IMR-90 (cell line): Measurements from ENCODE around the gene DCST2. TPM values are rescaled to one million over a fixed set of nuclear protein-coding genes. Genes with fewer than 3 reads are reported as not detected.

Experiments used
- ATAC-seq: fragments of 200-7000 bp; cut with Tn5 transposase; 2 replicates; pipeline ENCODE4 v1.9.1; 2020; ENCODE audit warnings: low read depth, mild to moderate bottlenecking, moderate library complexity
- BruUV-seq: library from RNA; stranded (reverse); fragments of 400-500 nt; replicated peaks from 2 replicates; lab custom pipeline; 2021; lab: Mats Ljungman, UMichigan
- CTCF ChIA-PET: fragments of 300-600 bp; formaldehyde crosslinking; extraction: SDS; loops from one replicate; lab custom pipeline; 2021; ENCODE audit warnings: antibody characterized with exemption; lab: Yijun Ruan, JAX
- POLR2A ChIA-PET: fragments of 300-600 bp; sonication (Branson Sonifier 250); formaldehyde crosslinking; loops from one replicate; lab custom pipeline; 2022; ENCODE audit warnings: antibody characterized with exemption; ENCODE audit not compliant: unreplicated experiment; lab: Charles Lee
- DNase-seq: peaks from one replicate; pipeline ENCODE4 v3.0.0; 2013
- H2AFZ ChIP-seq: replicated peaks from 2 replicates; pipeline ENCODE3; 2013; ENCODE audit warnings: low read length, mild to moderate bottlenecking; ENCODE audit not compliant: poor library complexity
- H2AK5ac ChIP-seq: 2 replicates; pipeline ENCODE4 v1.6.1; 2013; ENCODE audit warnings: low read depth, low read length, inconsistent platforms
- H2AK9ac ChIP-seq: replicated peaks from 2 replicates; pipeline ENCODE3; 2013; ENCODE audit warnings: mild to moderate bottlenecking, low read depth, low read length, moderate library complexity; ENCODE audit not compliant: poor library complexity
- H2BK120ac ChIP-seq: 2 replicates; pipeline ENCODE4 v1.6.1; 2013; ENCODE audit warnings: low read depth, low read length, inconsistent platforms
- H2BK15ac ChIP-seq: 3 replicates; pipeline ENCODE4 v1.6.1; 2013; ENCODE audit warnings: low read depth, low read length, inconsistent platforms
- H2BK20ac ChIP-seq: 2 replicates; pipeline ENCODE4 v1.6.1; 2013; ENCODE audit warnings: low read depth, mild to moderate bottlenecking, inconsistent platforms, low read length, moderate library complexity
- H2BK5ac ChIP-seq: 2 replicates; pipeline ENCODE4 v1.6.1; 2013; ENCODE audit warnings: mild to moderate bottlenecking, low read depth, low read length, inconsistent platforms; ENCODE audit not compliant: poor library complexity, severe bottlenecking
- H3K14ac ChIP-seq: replicated peaks from 2 replicates; pipeline ENCODE4 v1.6.1; 2013; ENCODE audit warnings: low read depth, low read length, inconsistent platforms
- H3K18ac ChIP-seq: 2 replicates; pipeline ENCODE4 v1.6.1; 2013; ENCODE audit warnings: low read depth, low read length, control low read depth
- H3K23ac ChIP-seq: 2 replicates; pipeline ENCODE4 v1.6.1; 2013; ENCODE audit warnings: low read depth, low read length, inconsistent platforms
- H3K27ac ChIP-seq: 2 replicates; pipeline ENCODE4 v1.5.1; 2013; ENCODE audit warnings: mild to moderate bottlenecking, control low read depth, low read length; ENCODE audit not compliant: insufficient read depth
- H3K27me3 ChIP-seq: 2 replicates; pipeline ENCODE4 v1.6.1; 2013; ENCODE audit warnings: low read length; ENCODE audit not compliant: control insufficient read depth, insufficient read depth
- H3K36me3 ChIP-seq: 2 replicates; pipeline ENCODE4 v1.6.1; 2013; ENCODE audit warnings: low read length, mixed read lengths; ENCODE audit not compliant: control insufficient read depth, insufficient read depth
- H3K4ac ChIP-seq: 2 replicates; pipeline ENCODE4 v1.6.1; 2013; ENCODE audit warnings: low read depth, low read length, inconsistent platforms
- H3K4me1 ChIP-seq: 2 replicates; pipeline ENCODE4 v1.6.1; 2013; ENCODE audit warnings: low read length, mixed read lengths; ENCODE audit not compliant: control insufficient read depth, insufficient read depth
- H3K4me2 ChIP-seq: 2 replicates; pipeline ENCODE4 v1.6.1; 2013; ENCODE audit warnings: low read depth, mild to moderate bottlenecking, control low read depth, low read length, moderate library complexity
- H3K4me3 ChIP-seq: 2 replicates; pipeline ENCODE4 v1.5.1; 2013; ENCODE audit warnings: low read depth, mild to moderate bottlenecking, control low read depth, low read length, moderate library complexity; ENCODE audit not compliant: insufficient read depth
- H3K56ac ChIP-seq: 2 replicates; pipeline ENCODE4 v1.6.1; 2013; ENCODE audit warnings: low read length, inconsistent platforms; ENCODE audit not compliant: insufficient read depth; ENCODE audit errors: extremely low read depth
- H3K79me1 ChIP-seq, 2 experiments: 2 replicates each; pipeline ENCODE4 v1.6.1; 2013; ENCODE audit warnings: low read length in 2 of 2, inconsistent platforms in 1 of 2, low read depth in 1 of 2
- H3K9ac ChIP-seq: 2 replicates; pipeline ENCODE4 v1.6.1; 2013; ENCODE audit warnings: low read depth, low read length, control low read depth
- H3K9me1 ChIP-seq: 2 replicates; pipeline ENCODE4 v1.6.1; 2013; ENCODE audit warnings: low read length, inconsistent platforms; ENCODE audit not compliant: insufficient read depth
- H3K9me3 ChIP-seq: 2 replicates; pipeline ENCODE4 v1.6.1; 2013; ENCODE audit warnings: low read length; ENCODE audit not compliant: control insufficient read depth, insufficient read depth
- H4K20me1 ChIP-seq: 2 replicates; pipeline ENCODE4 v1.6.1; 2013; ENCODE audit warnings: low read length, inconsistent platforms; ENCODE audit not compliant: insufficient read depth
- H4K5ac ChIP-seq: 2 replicates; pipeline ENCODE4 v1.6.1; 2013; ENCODE audit warnings: mild to moderate bottlenecking, low read depth, low read length, control low read depth
- H4K8ac ChIP-seq, 2 experiments: 2 replicates each; pipeline ENCODE4 v1.6.1; 2013; ENCODE audit warnings: low read depth in 2 of 2, low read length in 2 of 2, control low read depth in 1 of 2, inconsistent platforms in 1 of 2
- H4K91ac ChIP-seq: 2 replicates; pipeline ENCODE4 v1.6.1; 2013; ENCODE audit warnings: low read depth, low read length, inconsistent platforms; ENCODE audit not compliant: insufficient read depth
- CTCF ChIP-seq: conservative IDR thresholded peaks from 2 replicates; pipeline ENCODE4 v1.5.1; 2012; ENCODE audit warnings: mild to moderate bottlenecking, low read depth, low read length, improper control_type of control experiment
- RFX5 ChIP-seq: IDR thresholded peaks from 2 replicates; pipeline ENCODE4 v1.8.0; 2012; ENCODE audit warnings: low read depth, mild to moderate bottlenecking, low read length, moderate library complexity
- WGBS, 2 experiments: methylation state at CpG; one replicate each; pipeline versions ENCODE4 v1.1.5 to v1.1.7; 2013; ENCODE audit warnings: missing lambda C conversion rate in 2 of 2; ENCODE audit not compliant: insufficient read length in 1 of 2; ENCODE audit errors: extremely low coverage in 2 of 2; 5-methylcytosine and 5-hydroxymethylcytosine counted together
- dilution Hi-C: fragments of 300-500 bp; cut with HindIII; formaldehyde crosslinking; loops from one replicate; pipeline ENCODE4 v1.14.3; 2018; ENCODE audit warnings: low sequenced_read_pairs; ENCODE audit not compliant: unreplicated experiment
- in situ Hi-C: fragments of 300-500 bp; cut with MboI; formaldehyde crosslinking; loops from 3 replicates; pipeline ENCODE4 v1.14.3; 2019; ENCODE audit warnings: low sequenced_read_pairs, inconsistent platforms, mixed read lengths
- intact Hi-C: fragments of 100-400 bp; cut with micrococcal nuclease; formaldehyde crosslinking; loops from 2 replicates; pipeline ENCODE4 v1.10.0; 2022
- polyA plus RNA-seq, 3 experiments: library from polyadenylated mRNA; depleted of rRNA; stranded (reverse); fragments of >200 nt; gene quantifications; 2 replicates each; pipeline ENCODE4 v1.2.3, GENCODE V29; 2012; ENCODE audit warnings: low replicate concordance in 1 of 3
- total RNA-seq: library from RNA; depleted of rRNA; stranded (reverse); fragments of >200 nt; gene quantifications from 2 replicates; pipeline ENCODE4 v1.2.3, GENCODE V29; 2012

Gene DCST2
- total and polyA plus RNA-seq, 2 of the 4 experiments (the other 2 are of a cell fraction) = 0.14 TPM; not detected in 1

GRCh38 chr1:155076371-155076770 is 42.8 kb upstream of the DCST2 start:
- H2BK20ac ChIP-seq = no peak overlapping the region
- H3K27ac ChIP-seq = no peak overlapping the region
- ATAC-seq = no peak
- BruUV-seq = no TSS peak
- no peak overlapping the region for H4K8ac ChIP-seq
- H4K91ac ChIP-seq = no peak overlapping the region
- no peaks in the 10 kb centered on the region for H3K79me1 ChIP-seq
- H3K18ac ChIP-seq = no peak overlapping the region
- WGBS, 2 experiments = no CpG with 5 or more reads among the region's 1 CpG
- no peak overlapping the region for H3K56ac ChIP-seq
- H3K4me2 ChIP-seq = no peak overlapping the region
- H3K9me3 ChIP-seq = no peaks in the 10 kb centered on the region
- no peak overlapping the region for H2AK9ac ChIP-seq
- H2BK5ac ChIP-seq = no peak overlapping the region
- H3K4me3 ChIP-seq = no peak overlapping the region
- intact Hi-C loops (no loop called here), dilution Hi-C loops (no loop called here), in situ Hi-C loops (no loop called here)
- CTCF ChIA-PET = interaction anchor here (1.2 kb wide), 1 partner anchor 15 kb away, joined by 3 read pairs; no protein-coding TSS in a partner anchor
- no peaks in the 10 kb centered on the region for H3K36me3 ChIP-seq
- H2BK15ac ChIP-seq = no peak overlapping the region
- no peak overlapping the region for H4K5ac ChIP-seq
- 0 out of 2 replicates have a peak, but pooled peaks cover 3% of the 10 kb centered on the region for H3K9me1 ChIP-seq
- H3K14ac ChIP-seq = no peak overlapping the region
- H3K9ac ChIP-seq = no peak overlapping the region
- H2BK120ac ChIP-seq = no peak overlapping the region
- no peak for TF ChIP-seq CTCF
- TF ChIP-seq RFX5 = no peak
- peaks cover 11% of the 10 kb centered on the region for H4K20me1 ChIP-seq
- H3K27me3 ChIP-seq = peaks cover 59% of the 10 kb centered on the region
- no peak overlapping the region for H2AFZ ChIP-seq
- no peak overlapping the region for H3K23ac ChIP-seq
- no peak overlapping the region for H3K4ac ChIP-seq
- POLR2A ChIA-PET = no interaction called here
- H2AK5ac ChIP-seq = no peak overlapping the region
- DNase-seq = no peak
- peaks cover 6% of the 10 kb centered on the region; the same call in 1 of the 2 replicates for H3K4me1 ChIP-seq
